GM18870 (cell line): ENCODE results near the gene CACNA1B.
"Not testable (repeated sequence)": the region's sequence is repeated elsewhere in the genome, so short reads cannot be mapped to it uniquely, and the experiment has no call there.

Experiments
- ATAC-seq: cut with Tn5 transposase; IDR thresholded peaks from one replicate; pipeline ENCODE4 v1.9.1; 2021; ENCODE audit warnings: moderate library complexity; ENCODE audit not compliant: unreplicated experiment

CACNA1B gene

DNA sequence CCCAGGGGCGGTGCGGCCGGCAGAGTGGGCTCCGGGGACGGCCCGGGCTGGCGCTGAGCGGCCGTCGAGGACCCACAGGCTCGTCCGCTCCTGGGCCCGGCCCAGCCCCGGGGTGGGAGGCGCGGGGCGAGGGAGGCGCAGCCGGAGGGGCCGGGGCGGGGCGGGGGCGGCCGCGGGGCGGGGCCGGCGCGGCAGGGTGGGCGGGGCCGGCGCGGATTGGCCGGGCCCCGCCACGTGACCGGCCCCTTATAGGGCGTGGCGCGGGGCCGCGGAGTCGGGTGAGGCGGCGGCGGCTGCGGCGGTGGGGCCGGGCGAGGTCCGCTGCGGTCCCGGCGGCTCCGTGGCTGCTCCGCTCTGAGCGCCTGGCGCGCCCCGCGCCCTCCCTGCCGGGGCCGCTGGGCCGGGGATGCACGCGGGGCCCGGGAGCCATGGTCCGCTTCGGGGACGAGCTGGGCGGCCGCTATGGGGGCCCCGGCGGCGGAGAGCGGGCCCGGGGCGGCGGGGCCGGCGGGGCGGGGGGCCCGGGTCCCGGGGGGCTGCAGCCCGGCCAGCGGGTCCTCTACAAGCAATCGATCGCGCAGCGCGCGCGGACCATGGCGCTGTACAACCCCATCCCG, at the start of gene CACNA1B:
Gene CACNA1B (plus strand): TSS at position 277 of the 617 bp plus-strand sequence. CDS start 152 bp downstream, at position 429.
- not testable (repeated sequence) for ATAC-seq

DNA sequence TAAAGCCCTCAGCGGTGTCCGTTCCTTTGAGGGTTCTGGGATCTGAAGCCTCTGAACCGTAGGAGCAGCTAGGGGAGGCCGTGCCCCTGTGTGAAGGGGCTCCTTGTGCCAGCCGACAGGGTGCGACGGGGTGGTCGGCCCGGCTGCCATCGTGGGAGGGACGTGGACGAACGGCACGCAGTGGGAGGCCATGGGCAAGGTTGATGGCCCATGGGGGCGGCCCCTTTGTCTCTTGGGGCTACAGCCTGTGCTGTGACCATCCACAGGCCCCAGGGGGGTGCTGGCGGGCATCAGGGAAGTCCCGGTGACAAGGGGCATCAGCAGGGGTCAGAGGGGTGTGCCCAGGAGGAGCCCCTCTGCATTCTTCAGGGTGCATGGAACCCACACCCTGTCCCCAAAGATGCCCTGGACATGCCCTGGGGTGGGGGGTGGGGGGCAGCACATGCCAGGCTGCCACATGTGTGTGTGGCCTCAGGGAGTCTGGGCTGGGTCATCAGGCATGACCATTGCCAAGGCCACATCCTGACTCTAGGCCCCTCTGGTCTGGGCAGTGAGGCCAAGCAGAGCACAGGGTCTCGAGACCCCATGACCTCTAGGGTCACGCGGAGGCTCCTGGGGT, 49.6 kb upstream of the CACNA1B start:
- ATAC-seq: no peak

DNA sequence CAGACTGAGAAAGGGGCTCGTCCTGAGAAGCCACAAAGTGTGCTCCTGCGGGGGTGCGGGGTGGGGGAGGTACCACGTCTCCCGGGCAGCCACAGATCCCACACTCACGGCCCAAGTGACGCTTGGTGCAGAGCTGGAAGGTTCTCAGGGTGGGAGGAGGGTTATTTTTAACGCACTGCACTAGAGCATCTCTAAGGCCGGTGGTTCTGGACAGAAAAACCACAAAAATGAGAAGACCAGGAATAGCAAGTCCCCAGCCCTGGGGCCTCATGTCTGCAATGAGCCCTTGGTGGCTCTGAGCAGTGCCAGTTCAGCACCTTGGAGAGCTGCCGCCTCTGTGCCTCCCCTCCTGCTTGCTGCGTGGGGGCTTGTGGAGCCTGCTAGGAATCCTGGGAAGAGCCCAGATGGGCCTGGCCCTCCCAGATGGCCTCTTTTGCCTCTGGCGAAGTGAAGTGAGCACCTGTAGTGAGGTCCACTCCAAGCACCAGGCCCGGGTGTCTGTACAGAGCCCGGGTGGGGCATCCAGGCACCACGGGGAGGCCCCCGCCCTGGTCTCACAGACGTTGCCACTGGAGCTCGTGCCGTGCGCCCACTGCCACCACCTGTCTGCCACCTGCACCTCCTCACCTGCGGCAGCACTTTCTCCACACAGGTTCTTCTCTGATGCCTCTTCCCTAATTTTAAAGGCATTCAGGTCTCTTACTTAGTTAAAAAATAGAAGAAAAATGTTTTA, 48.9 kb upstream of the CACNA1B start:
- no peak for ATAC-seq

DNA sequence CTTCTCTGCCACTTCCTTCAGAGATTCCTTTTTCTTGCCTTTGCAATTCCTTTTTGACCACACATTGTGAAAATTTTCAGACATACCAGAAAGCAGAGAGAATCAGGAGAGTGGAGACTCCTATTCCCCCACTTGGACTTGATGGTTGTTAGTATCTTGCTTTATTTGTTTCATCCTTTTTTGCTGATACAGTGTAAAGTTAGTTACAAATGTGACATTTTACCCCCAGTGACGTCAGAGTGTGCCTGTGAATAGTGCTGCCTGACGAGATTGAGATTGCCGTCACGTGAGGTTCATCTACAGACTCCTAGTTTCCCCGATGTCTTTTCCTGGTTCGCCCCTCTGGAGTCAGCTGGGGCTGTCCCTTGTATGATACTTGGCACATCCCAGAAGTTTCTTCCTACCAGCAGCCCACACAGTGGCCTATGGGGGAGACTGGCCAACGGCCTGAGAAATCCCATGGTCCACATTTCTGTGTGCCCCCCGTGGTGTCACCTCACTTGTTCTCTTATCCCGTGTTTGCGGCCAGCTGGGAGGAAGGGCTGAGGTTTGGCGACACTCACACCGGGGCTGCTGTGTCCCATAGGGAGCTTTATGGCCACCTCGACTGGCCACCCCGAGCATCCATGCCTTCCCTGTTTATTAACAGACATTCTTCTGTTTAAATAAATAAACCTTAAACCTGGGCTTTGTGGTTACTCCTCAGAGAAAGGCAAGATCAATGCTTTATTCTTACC, 48.2 kb upstream of the CACNA1B start:
- ATAC-seq: no peak

DNA sequence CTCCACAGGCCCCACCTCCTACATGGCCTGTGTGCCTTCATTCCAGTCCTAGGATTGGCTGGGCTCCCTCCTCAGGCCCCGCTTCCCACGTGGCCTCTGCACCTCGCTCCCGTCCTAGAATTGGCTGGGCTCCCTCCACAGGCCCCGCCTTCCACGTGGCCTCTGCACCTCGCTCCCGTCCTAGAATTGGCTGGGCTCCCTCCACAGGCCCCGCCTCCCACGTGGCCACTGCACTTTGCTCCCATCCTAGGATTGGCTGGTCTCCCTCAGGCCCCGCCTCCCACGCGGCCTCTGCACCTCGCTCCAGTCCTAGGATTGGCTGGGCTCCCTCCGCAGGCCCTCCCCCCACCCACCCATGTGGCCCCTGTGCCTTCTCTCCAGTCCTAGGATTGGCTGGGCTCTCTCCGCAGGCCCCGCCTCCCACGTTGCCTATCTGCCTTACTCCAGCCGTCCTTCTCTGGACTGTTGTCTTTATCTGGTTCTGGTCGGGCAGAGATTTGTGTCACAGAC, 45.3 kb upstream of the CACNA1B start:
- ATAC-seq: no peak

DNA sequence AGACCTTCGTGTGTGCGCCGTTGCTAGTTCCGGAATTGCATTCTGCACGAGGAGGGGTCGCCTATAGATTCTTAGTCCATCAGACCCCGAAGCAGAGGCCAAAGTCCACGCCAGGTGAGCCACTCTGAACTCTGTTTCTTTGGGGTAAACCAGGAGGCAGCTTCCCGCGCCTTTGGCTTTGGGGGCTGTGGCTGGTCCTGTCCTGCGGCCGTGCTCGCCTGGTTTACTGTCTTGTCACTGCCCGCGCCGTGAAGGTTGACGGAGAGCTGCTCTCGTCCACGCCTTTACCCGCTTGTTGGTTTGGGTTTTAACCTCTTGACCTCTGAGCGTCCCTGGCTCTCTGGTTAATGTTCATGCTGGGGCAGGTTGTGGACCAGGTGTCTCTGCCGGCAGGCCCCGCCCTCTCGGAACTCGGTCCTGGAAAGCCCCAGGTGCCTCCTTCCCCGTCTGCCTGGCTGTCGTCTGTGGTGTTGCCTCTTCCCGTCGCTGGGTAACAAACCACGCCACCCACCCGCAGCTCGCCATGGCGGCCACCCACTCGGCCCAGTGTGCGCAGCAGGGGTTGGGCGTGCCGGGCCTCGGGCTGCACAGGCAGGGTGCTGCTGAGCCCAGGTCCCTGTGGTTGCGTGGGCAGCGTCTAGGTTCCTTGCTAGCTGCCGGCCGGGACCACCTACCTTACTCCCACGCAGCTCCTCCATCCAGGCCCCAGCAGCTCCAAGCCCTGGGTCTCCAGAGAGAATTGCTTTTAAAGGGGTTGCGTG, 44.6 kb upstream of the CACNA1B start:
- ATAC-seq: no peak

DNA sequence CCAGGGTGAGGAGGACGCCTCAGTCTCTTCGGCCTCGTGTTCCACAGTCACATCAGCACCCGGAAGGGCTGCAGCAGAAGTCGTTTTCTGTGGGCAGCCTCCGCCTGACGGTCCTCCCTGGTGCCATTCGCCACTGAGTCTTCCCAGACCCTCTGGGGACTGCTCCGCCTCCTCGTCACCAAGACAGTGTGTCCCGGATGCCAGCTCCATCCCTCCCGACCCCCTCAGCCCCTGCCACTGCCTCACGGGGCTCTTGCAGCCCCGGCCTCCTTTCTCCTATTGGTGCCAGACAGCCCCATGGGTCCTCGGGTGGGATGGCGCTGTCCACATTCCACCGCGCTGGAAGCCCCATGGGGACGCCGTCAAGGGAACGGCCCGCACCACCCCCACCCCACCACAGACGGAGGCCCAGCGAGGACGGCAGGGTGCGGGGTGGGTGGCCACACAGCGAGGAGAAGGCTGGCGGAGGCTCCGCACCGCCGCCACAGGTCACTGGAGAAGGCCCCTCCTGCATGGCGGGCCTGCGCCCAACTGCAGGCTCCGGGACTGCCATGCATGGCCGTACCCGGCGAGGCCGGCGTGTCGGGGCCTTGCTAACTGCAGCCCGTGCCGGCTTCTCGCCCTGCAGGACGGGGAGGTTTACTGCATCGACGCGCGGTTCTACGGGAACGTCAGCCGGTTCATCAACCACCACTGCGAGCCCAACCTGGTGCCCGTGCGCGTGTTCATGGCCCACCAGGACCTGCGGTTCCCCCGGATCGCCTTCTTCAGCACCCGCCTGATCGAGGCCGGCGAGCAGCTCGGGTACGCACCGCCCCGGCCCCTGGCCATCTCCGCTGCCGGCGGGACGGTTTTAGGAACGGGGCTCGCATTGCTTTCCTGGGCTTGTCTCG, 43.6 kb upstream of the CACNA1B start:
- no peak for ATAC-seq

DNA sequence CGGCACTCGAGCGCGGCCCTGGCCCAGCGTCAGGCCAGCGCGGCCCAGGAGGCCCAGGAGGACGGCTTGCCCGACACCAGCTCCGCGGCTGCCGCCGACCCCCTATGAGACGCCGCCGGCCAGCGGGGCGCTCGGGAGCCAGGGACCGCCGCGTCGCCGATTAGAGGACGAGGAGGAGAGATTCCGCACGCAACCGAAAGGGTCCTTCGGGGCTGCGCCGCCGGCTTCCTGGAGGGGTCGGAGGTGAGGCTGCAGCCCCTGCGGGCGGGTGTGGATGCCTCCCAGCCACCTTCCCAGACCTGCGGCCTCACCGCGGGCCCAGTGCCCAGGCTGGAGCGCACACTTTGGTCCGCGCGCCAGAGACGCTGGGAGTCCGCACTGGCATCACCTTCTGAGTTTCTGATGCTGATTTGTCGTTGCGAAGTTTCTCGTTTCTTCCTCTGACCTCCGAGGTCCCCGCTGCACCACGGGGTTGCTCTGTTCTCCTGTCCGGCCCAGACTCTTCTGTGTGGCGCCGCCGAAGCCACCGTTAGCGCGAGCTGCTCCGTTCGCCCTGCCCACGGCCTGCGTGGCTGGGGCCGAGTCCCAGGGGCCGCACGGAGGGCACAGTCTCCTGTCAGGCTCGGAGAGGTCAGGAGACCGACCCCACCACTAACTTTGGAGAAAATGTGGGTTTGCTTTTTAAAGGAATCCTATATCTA, 42.6 kb upstream of the CACNA1B start:
- no peak for ATAC-seq

DNA sequence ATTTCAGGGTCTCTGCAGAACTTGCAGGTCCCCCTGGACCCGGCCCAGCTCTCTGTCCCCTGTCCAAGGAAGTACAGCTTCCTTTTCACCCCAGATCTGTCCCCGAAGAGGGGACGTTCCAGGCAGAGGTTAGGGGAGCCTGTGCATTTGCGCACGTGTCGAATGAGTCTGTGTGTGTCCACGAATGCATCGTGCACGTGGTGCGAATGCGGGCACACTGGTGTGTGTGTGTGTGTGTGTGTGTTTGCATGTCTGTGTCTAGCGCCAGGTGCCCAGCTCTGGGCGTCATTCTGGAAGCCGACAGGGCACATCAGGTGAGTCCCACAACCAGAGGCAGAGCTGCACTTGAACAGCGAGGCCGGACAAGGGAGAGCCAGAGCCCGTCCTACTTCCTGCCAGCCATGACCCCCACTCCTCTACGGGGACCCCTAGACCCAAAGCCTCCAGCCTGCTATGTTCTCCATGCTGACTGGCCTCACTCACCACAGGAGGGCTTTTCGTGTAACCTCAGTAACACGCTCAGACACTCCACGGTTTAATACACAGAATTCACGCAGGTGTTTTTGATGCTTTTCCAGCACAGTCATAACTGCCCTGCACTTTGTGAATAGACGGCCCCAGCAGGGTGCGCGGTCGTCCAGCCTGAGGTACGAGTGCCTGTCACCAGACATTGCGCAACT, 41.3 kb upstream of the CACNA1B start:
- no peak for ATAC-seq

DNA sequence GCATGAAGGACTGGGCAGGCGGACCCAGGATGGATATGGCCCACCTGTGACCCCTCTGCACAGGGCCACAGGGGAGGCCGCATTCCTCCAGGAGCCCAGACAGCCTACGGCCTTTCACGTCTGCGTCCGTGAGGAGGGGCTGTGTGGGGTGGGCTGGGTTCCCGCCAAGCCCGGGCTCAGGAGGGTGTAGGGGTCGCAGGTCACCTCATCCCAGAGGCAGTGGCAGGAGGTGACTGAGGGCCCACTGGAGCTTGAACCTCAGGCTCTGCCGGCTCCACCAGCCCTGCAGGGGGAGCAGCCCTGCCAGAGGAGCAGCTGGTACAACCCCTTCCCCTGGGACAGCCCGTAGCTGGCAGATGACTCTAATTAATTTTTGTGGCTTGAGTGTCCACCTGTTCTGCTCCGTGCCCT, 40.7 kb upstream of the CACNA1B start:
- ATAC-seq: no peak

DNA sequence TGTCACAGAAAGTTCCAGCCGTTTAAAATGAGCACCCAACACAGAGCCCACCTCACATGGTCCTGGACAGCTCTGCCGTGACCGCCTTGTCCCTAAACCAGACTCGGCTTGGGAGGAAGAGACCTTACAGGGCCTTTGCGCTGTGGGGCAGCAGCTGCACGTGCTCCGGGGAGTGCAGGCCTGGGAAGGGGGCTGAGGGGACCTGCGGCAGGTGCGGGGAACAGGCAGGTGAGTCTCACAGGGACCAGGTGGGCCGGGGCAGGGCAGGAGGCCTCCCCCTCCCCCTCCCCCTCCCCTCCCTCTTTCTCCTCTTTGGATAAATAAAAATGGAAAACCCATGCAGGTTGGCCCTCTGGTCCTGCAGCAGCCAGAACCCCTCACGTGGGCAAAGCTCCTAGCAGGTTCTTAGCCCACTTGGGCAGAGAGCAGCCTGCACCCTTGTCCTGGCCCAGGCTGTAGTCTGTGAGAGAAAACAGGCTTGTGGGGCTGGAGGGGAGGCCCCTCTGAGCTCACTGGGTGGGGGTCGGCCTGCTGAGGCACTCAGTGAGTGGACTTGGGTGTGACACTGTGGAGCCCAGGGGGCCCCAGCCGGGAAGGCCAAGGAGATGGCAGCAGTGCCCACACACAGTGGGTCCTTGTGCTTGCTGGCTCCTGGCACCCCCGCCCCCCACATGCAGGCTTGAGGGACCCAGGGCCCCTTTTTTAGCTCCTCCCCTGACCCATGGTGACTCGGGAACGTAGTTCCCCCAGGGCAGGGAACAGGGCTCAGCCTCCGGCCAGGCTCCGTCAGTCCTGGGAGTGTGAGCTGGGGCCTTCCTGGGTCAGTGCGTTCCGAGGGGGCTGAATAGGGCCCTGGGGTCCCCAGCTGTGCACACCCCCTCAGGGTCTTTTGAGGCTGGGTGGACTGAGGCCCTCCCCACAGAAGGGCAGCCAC, 40.0 kb upstream of the CACNA1B start:
- ATAC-seq: no peak

DNA sequence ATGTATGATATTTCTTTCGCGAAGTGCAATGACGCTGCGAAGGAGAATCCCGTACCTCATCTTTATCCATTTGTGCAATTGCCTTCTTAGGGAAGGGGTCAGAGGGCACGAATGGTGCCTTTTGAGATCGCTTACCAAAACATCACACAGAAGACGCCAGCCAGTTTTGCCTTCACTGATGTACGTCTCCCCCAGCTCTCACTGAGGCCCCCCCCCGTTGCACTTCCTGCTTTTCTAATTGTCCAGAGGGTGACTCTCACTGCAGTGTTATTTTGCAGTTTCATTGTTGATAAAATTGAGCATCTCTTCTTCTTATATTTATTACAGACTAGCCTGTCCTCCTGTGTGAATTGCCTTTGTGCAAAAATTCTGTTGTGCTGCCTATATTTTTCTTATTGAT, 39.0 kb upstream of the CACNA1B start:
- no peak for ATAC-seq

DNA sequence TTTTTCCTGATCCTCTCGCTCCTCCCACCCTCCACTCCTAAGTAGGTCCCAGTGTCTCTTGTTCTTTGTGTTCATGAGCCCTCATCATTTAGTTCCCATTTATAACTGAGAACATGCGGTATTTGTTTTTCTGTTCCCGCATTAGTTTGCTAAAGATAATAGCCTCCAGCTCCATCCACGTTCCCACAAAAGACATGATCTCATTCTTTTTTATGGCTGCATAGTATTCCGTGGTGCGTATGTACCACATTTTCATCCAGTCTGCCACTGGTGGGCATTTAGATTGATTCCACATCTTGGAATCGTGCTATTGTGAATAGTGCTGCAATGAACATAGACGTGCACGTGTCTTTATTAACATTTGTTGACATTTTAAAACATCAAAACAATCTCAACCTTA, 34.2 kb upstream of the CACNA1B start:
- no peak for ATAC-seq

DNA sequence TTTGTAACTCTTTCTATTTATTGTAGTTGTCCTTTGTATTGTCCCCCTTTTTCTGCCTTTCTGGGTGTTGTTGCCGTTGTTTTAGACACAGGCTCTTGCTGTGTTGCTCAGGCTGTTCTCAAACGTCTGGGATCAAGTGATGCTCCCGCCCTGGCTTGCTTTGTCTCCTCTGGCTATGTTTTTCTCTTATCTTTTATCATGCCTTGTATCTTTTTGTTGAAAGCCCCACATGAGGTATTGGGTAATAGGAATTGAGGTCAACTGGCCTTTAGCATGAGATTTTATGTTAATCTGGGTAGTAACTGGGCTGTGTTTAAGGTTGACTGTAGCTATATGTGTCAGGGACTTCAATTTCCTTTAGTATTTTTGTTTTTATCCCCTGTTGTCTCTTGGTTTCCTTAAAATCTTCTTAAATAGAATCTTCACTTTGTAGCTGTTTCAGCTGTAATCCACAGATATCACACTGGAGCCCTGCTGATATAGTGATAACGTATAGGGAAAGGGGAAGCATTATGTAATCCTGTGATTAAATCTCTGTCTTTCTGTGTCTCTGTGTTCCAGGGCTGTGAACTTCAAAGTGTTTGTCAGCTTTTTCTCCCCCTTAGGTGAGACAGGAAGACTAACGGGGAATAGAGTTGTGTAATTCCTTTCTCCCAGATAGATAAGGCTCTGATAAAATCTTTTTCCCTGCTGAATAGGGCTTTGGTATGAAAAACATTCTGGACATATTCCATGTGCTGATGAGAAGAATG, 25.9 kb upstream of the CACNA1B start:
- no peak for ATAC-seq

DNA sequence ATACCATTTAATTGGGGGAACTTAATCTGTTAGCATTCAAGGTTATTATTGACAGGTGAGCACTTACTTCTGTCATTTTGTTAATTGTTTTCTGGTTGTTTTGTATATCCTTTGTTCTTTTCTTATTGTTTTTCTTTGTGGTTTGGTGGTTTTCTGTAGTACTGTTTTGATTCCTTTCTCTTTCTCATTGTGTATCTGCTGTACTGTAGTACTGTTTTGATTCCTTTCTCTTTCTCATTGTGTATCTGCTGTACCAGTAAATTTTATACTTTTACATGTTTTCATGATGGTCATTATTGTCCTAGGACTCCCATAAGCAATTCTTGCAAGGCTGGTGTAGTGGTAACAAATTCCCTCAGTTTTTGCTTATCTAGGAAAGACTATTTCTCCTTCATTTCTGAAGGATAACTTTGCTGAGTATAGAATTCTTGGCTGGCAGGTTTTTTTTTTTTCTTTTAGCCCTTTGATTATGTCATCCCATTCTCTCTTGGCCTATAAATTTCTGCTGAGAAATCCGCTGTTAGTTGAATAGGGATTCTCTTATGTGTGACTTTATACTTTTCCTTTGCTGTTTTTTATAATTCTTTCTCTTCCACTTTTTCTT, 24.1 kb upstream of the CACNA1B start:
- ATAC-seq: no peak

DNA sequence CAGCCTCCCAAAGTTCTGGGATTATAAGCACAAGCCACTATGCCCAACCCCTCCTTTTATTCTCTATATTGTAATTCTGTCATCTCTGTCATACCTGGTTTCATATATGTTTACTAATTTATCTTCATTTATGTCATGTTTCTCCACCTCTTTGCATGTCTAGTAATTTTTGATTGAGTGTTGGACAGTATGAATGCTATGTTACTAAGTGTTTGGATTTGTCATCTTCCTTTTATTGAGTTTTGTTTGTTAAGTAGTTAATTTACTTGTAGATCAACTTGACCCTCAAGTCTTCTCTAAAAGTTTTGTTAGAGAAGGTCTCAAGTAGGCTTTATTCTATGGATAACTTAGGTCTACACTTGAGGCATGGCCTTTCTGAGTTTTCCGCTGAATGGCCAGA, 17.2 kb upstream of the CACNA1B start:
- no peak for ATAC-seq
